Skeletal muscle tissue (tissue), 4 donors: ENCODE results near the gene RNASE12. TPM values are rescaled to one million over a fixed set of nuclear protein-coding genes. Genes with fewer than 3 reads are reported as not detected.
"Not testable (repeated sequence)": the region's sequence is repeated elsewhere in the genome, so short reads cannot be mapped to it uniquely, and the experiment has no call there.

ENCODE experiments used
- H3K27ac ChIP-seq: one replicate; pipeline ENCODE4 v1.7.0; 2013; ENCODE audit warnings: mild to moderate bottlenecking, low read depth, low read length, inconsistent platforms
- H3K27me3 ChIP-seq, 3 donors: one replicate each; pipeline ENCODE4 v1.7.0; 2013; ENCODE audit warnings: low read length in 3 of 3; ENCODE audit not compliant: control insufficient read depth in 3 of 3, insufficient read depth in 3 of 3
- H3K36me3 ChIP-seq, 3 donors: one replicate each; pipeline ENCODE4 v1.7.0; 2013; ENCODE audit warnings: low read length in 3 of 3; ENCODE audit not compliant: control insufficient read depth in 3 of 3, insufficient read depth in 3 of 3
- H3K4me1 ChIP-seq, 3 donors: one replicate each; pipeline ENCODE4 v1.7.0; 2013; ENCODE audit warnings: low read length in 3 of 3, mild to moderate bottlenecking in 3 of 3; ENCODE audit not compliant: control insufficient read depth in 3 of 3, insufficient read depth in 3 of 3
- H3K4me3 ChIP-seq, 3 donors: one replicate each; pipeline ENCODE4 v1.7.0; 2013; ENCODE audit warnings: low read length in 3 of 3
- H3K9ac ChIP-seq, 3 donors: one replicate each; pipeline ENCODE4 v1.7.0; 2013; ENCODE audit warnings: low read length in 3 of 3, mild to moderate bottlenecking in 3 of 3, moderate library complexity in 2 of 3, low read depth in 1 of 3
- H3K9me3 ChIP-seq, 3 donors: one replicate each; pipeline ENCODE4 v1.7.0; 2013; ENCODE audit warnings: low read length in 3 of 3; ENCODE audit not compliant: control insufficient read depth in 3 of 3
- total RNA-seq: library from RNA; depleted of rRNA; stranded (reverse); fragments of >200 nt; gene quantifications from one replicate; pipeline ENCODE4 v1.2.3, GENCODE V29; 2014
- donor health status: Osteomylitis.

Gene RNASE12
- total RNA-seq, 1 donor from 2014 or later, result not detected

DNA sequence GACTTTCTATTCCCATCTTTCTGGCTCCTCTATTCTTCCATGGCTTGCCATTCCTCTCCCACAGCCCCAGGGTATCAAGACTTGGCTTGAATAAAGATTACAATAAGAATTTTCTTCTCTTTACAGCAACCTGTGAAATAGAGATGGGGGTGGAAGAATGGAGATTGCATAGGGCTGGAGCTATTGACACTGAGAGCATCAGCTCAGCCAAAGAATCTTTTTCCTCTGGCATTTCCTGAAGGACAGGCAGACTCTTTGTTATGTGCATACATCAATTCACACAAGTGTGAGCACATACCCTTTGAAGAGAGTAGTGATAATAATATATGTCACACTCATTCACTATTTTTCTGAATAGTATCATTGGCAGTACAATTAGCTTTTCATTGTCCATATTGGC is 8.0 kb downstream of the RNASE12 start:
- no peaks in the 10 kb centered on the region for H3K4me1 ChIP-seq
- no peak overlapping the region for H3K27ac ChIP-seq
- no peak overlapping the region for H3K9ac ChIP-seq
- no peak overlapping the region for H3K4me3 ChIP-seq
- H3K27me3 ChIP-seq, result peaks cover 0 to 6% (median 0%) of the 10 kb centered on the region in 3 donors
- H3K9me3 ChIP-seq, result no peaks in the 10 kb centered on the region
- no peaks in the 10 kb centered on the region for H3K36me3 ChIP-seq

DNA sequence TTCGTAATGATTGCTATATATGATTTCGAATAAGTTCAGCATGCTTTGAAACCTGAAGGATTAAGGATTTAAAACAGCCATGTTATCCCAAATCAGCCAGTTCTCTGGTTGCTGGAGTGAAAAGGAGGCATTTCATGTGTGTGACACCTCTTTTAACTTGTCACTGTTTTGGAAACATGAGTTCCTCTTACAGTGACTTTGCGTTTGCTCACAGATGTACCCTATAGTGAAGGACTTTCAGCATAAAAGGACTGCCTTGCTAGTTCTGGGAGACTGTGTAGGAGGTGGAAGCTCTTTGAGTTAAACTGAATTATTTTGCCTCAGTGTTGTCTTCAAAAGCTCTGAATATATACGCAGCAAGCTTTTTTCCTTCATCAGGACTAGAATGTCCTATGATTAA is 10.9 kb downstream of the RNASE12 start:
- H3K27ac ChIP-seq, result no peak overlapping the region
- no peaks in the 10 kb centered on the region for H3K9me3 ChIP-seq
- H3K4me1 ChIP-seq, result no peaks in the 10 kb centered on the region

DNA sequence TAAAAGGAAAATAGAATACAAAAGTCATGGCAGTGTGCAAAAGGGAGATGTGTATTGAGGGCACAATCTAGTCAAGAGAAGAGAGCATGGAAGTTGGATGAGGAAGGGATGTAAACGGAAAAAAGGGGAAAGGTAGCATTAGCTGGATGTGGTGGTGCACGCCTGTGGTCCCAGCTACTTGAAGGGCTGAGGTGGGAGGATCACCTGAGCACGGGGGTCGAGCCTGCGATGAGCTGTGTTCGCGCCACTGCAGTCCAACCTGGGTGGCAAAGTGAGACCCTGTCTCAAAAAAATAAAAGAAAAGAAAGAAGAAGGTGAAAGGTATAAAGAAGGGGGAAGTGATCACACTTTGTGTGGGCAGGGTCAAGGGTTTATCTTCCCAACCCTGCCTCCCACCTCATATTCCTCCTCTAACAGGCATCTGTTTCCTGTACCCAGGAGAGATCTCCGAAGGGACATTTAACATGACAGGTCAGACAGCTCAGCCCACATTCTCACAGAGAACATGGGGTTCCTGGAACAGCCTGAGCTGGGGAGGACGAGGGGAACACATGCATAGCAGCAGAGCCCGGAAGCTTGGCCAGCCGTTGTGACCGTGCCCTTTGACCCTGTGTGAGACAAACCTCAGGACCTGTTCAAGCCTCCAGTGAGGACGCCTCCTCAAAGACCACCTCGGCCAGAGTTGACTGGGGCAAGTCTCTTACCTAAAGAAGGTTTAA is 12.2 kb downstream of the RNASE12 start:
- H3K27ac ChIP-seq, result no peak overlapping the region
- no peak overlapping the region for H3K4me3 ChIP-seq
- no peaks in the 10 kb centered on the region for H3K36me3 ChIP-seq
- H3K4me1 ChIP-seq, result no peaks in the 10 kb centered on the region
- no peaks in the 10 kb centered on the region for H3K9me3 ChIP-seq
- peaks cover 0 to 2% (median 0%) of the 10 kb centered on the region in 3 donors for H3K27me3 ChIP-seq
- no peak overlapping the region for H3K9ac ChIP-seq

More for the DNA sequence above, 10.9 kb downstream of the RNASE12 start:
- H3K27me3 ChIP-seq, result peaks cover 0 to 6% (median 0%) of the 10 kb centered on the region in 3 donors
- H3K9ac ChIP-seq, result peak overlapping the region in 1 of 3 donors; percentile 30
- no peak overlapping the region for H3K4me3 ChIP-seq
- no peaks in the 10 kb centered on the region for H3K36me3 ChIP-seq

DNA sequence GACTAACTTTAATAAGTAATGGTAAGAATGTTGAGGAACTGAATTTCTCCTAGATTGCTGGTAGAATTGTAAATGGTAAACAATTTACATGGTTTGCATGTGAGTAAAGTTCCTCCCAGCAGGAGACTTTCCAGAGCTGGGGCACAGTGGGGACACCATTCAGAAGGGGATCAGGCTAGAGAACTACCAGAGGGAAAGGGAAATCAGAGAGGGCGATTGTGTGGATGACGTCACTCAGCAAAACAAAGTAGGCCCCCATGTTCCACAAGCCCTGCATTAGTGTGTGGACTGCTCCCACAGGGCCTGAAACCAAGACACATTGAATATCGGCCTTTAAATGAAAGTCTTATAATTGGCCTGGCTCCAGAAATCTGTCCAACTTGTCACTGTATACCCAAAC is 12.9 kb downstream of the RNASE12 start:
- Histone ChIP-seq H3K36me3 (no peaks in the 10 kb centered on the region), H3K9ac (no peak overlapping the region), H3K27ac (no peak overlapping the region), H3K4me1 (no peaks in the 10 kb centered on the region), H3K9me3 (no peaks in the 10 kb centered on the region), H3K4me3 (no peak overlapping the region), H3K27me3 (no peaks in the 10 kb centered on the region)

DNA sequence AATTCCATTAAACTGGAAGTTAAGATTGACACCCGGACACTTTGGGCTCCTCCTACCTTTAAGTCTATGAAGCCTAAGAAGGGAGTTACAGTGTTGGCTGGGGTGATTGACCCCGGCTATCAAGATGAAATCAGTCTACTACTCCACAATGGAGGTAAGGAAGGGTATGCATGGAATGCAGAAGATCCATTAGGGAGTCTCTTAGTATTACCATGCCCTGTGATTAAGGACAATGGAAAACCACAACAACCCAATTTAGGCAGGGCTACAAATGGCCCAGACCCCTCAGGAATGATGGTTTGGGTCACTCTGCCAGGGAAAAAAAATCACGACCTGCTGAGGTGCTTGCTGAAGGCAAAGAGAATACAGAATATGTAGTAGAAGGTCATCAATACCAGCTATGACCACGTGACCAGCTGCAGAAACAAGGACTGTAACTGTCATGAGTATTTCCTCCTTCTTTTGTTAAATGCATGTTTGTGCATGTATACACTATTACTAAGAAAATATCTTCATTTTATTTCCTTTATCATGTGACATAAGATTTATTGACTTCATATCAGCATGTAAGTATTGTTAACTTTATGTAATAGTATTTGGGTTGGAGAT is 18.7 kb downstream of the RNASE12 start:
- not testable (repeated sequence) for H3K27ac ChIP-seq, H3K4me3 ChIP-seq, H3K36me3 ChIP-seq, H3K9ac ChIP-seq, H3K4me1 ChIP-seq, H3K9me3 ChIP-seq, H3K27me3 ChIP-seq

DNA sequence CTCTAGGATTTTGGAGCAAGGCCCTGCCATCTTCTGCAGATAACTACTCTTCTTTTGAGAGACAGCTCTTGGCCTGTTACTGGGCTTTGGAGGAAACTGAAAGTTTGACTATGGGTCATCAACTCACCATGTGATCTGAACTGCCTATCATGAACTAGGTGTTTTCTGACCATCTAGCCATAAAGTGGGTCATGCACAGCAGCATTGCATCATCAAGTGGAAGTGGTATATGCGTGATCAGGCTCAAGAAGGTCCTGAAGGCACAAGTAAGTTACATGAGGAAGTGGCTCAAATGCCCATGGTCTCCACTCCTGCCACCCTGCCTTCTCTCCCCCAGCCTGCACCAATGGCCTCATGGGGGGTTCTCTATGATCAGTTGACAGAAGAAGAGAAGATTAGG is 20.5 kb downstream of the RNASE12 start:
- not testable (repeated sequence) for H3K27me3 ChIP-seq, H3K4me1 ChIP-seq, H3K9me3 ChIP-seq

DNA sequence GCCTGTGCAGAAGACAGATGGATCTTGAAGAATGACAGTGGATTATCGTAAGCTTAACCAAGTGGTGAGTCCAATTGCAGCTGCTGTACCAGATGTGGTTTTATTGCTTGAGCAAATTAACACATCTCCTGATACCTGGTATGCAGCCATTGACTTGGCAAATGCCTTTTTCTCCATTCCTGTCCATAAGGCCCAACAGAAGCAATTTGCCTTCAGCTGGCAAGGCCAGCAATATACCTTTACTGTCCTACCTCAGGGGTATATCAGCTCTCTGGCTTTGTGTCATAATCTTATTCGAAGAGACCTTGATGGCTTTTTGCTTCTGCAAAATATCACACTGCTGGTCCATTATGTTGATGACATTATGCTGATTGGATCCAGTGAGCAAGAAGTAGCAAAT is 21.3 kb downstream of the RNASE12 start:
- H3K27ac ChIP-seq, H3K4me3 ChIP-seq, H3K4me1 ChIP-seq, H3K27me3 ChIP-seq, H3K9me3 ChIP-seq, H3K36me3 ChIP-seq, H3K9ac ChIP-seq: not testable (repeated sequence)

More for the DNA sequence above, 20.5 kb downstream of the RNASE12 start:
- not testable (repeated sequence) for H3K4me3 ChIP-seq, H3K36me3 ChIP-seq, H3K9ac ChIP-seq, H3K27ac ChIP-seq

DNA sequence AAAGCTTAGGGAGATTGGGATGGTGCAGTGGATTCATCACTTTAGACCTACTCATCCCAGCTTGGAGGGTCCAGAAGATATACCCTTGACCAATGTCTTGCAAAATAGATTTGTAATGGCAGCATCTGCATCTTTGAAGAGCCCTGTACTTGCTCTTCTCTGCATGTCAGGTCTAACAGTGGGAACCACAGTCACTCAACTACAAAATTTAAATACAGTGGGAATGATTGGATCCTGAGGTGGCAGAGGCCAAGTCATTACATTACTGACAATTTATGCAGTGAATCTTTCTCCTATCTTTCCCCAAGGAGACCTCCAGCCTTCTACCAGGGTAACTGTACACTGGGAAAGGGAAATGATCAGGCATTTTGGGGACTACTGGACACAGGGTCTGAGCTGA is 22.1 kb downstream of the RNASE12 start:
- no peak overlapping the region for H3K27ac ChIP-seq
- H3K36me3 ChIP-seq, result no peaks in the 10 kb centered on the region
- no peak overlapping the region for H3K4me3 ChIP-seq
- no peak overlapping the region for H3K9ac ChIP-seq
- no peaks in the 10 kb centered on the region for H3K27me3 ChIP-seq
- no peaks in the 10 kb centered on the region for H3K4me1 ChIP-seq
- H3K9me3 ChIP-seq, result peaks cover 0 to 8% (median 2%) of the 10 kb centered on the region in 3 donors

DNA sequence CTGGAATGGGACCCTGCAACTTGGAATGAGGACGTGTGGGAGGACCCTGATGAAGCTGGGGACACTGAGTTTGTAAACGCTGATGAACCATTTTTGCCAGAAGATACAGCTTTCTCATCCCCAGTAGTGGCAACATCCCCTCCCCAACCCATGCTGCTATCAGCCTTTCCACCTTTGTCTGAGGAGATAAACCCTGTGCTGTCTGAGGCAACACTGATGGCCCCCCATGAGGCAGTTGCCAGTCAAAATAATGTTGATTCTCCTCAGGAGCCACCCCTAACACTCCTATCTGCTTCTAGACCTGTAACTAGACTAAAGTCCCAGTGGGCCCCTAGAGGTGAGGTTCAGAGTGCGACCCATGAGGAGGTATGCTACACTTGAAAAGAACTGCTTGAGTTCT is 22.8 kb downstream of the RNASE12 start:
- Histone ChIP-seq H3K4me3 (no peak overlapping the region), H3K36me3 (no peaks in the 10 kb centered on the region), H3K27me3 (no peaks in the 10 kb centered on the region), H3K9me3 (peaks cover 0 to 8% (median 2%) of the 10 kb centered on the region in 3 donors), H3K27ac (no peak overlapping the region), H3K9ac (no peak overlapping the region), H3K4me1 (no peaks in the 10 kb centered on the region)

DNA sequence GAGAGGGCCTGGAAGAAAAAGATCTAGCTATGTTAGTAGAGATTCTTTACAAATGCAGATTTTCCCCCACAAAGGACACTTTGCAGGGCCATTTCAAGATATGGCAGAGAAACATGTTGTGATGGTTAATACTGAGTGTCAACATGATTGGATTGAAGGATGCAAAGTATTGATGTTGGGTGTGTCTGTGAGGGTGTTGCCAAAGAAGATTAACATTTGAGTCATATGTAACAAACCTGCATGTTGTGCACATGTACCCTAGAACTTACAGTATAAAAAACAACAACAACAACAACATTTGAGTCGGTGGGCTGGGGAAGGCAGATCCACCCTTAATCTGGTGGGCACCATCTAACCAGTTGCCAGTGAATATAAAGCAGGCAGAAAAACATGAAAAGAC is 24.0 kb downstream of the RNASE12 start:
- H3K4me1 ChIP-seq, H3K36me3 ChIP-seq, H3K4me3 ChIP-seq, H3K9ac ChIP-seq, H3K27me3 ChIP-seq, H3K9me3 ChIP-seq, H3K27ac ChIP-seq: not testable (repeated sequence)
